Glutamatergic neuron (in vitro differentiated cells): ENCODE measurements around the gene AFF4. TPM values are rescaled to one million over a fixed set of nuclear protein-coding genes. Genes with fewer than 3 reads are reported as not detected.
"Not testable (repeated sequence)": the region's sequence is repeated elsewhere in the genome, so short reads cannot be mapped to it uniquely, and the experiment has no call there.

Source experiments
- DNase-seq: peaks from one replicate; pipeline ENCODE4 v3.0.0; 2022
- H3K27ac Mint-ChIP-seq: one replicate; pipeline ENCODE4 v1.8.0; 2020; ENCODE audit warnings: mild to moderate bottlenecking, mixed read lengths, inconsistent platforms; ENCODE audit not compliant: unreplicated experiment
- H3K27me3 Mint-ChIP-seq: one replicate; pipeline ENCODE4 v1.8.0; 2020; ENCODE audit warnings: mild to moderate bottlenecking, moderate library complexity, mixed read lengths, inconsistent platforms; ENCODE audit not compliant: unreplicated experiment
- H3K36me3 Mint-ChIP-seq: one replicate; pipeline ENCODE4 v1.8.0; 2020; ENCODE audit warnings: mild to moderate bottlenecking, mixed read lengths, inconsistent platforms; ENCODE audit not compliant: unreplicated experiment
- H3K4me1 Mint-ChIP-seq: one replicate; pipeline ENCODE4 v1.8.0; 2020; ENCODE audit warnings: mild to moderate bottlenecking, low read depth, mixed read lengths, inconsistent platforms; ENCODE audit not compliant: unreplicated experiment
- H3K4me3 Mint-ChIP-seq: one replicate; pipeline ENCODE4 v1.8.0; 2020; ENCODE audit warnings: mild to moderate bottlenecking, mixed read lengths, inconsistent platforms; ENCODE audit not compliant: unreplicated experiment
- H3K9me3 Mint-ChIP-seq: one replicate; pipeline ENCODE4 v1.8.0; 2020; ENCODE audit warnings: mild to moderate bottlenecking, moderate library complexity, mixed read lengths, inconsistent platforms; ENCODE audit not compliant: unreplicated experiment
- CTCF ChIP-seq: fragments of 200-600 bp; sonication (generic); IDR thresholded peaks from one replicate; pipeline ENCODE4 v1.5.0; 2021; ENCODE audit not compliant: partially characterized antibody, unreplicated experiment
- long read RNA-seq: library from polyadenylated mRNA; unstranded; transcript quantifications from one replicate; pipeline ENCODE4 v2.0.0, GENCODE V29; 2020; ENCODE audit not compliant: unreplicated experiment
- total RNA-seq: library from RNA; stranded (reverse); fragmentation: NEBNext Ultra II Directional; extraction: Animal tissue kit (Norgen Biotek cat#: 25700); gene quantifications from one replicate; pipeline ENCODE4 v1.2.1, GENCODE V29; 2021; ENCODE audit not compliant: unreplicated experiment

The AFF4 gene
- 135 TPM for total RNA-seq
- long read RNA-seq, partial matches to known transcripts, result 8 of 17 reads
- long read RNA-seq, other reads (novel, unspliced or antisense), result 6 of 17 reads

DNA sequence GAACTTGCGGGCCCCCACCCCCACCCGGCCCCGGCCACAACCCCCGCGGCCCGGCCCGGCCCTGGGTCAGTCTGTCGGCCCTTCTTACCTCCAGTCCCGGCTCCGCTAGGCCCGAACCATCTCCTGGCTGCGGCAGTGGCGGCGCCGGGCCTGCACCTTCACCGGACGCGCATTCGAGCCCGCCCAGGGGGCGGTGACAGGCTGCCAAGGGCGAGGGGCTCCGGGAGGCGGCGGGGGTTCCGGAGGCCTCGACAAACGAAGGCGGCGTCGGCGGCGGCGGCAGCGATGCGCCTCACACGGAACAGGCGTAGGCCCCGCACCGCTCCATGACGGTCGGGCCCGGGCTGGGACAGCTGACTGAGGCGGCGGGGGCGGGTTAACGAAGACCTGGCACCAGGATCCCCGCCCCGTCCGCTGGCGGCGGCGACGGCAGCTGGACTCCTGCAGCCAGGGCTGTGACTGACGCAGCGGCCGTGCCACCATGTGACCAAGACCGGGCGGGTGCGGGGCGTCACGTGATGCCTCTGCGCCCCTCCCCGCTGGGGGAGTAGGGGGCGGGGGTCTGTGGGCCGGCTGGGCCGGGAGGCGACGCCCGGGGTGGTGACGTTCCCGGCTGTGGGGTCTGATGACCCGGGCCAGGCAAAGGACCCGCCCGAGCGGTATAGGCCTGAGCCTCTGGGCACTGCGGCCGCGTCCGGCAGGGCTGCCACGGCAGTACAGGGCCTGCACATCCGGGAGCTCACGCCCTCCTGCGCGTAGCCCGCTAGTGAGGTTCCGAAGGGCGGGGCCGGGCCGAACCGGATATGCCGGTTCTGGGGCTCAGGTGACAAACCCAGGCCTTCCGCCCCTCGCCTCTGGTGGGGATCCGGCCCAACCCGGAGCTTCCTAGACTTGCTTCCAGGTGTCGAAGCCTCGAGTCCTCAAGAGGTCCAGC lies at the start of gene AFF4:
Gene AFF4 (minus strand): TSS at position 464 of the 934 bp plus-strand sequence. CDS start 26,445 bp downstream, outside the sequence.
- H3K4me1 Mint-ChIP-seq, result peaks cover 6% of the 10 kb centered on the region
- H3K9me3 Mint-ChIP-seq, result peaks cover 14% of the 10 kb centered on the region
- H3K4me3 Mint-ChIP-seq, result peak within 1 kb of the TSS; percentile 99
- DNase-seq, result peak; percentile 98
- peak within 1 kb of the TSS; percentile 99 for H3K27ac Mint-ChIP-seq
- no peak for TF ChIP-seq CTCF
- H3K27me3 Mint-ChIP-seq, result peaks cover 11% of the 10 kb centered on the region
- no peaks in the 10 kb centered on the region for H3K36me3 Mint-ChIP-seq

- not testable (repeated sequence) for H3K4me1 Mint-ChIP-seq, H3K27me3 Mint-ChIP-seq, DNase-seq, H3K36me3 Mint-ChIP-seq, H3K9me3 Mint-ChIP-seq, H3K27ac Mint-ChIP-seq, H3K4me3 Mint-ChIP-seq
These were observed 45.0 kb upstream of the AFF4 start for GRCh38 chr5:133008455-133008854.

GRCh38 chr5:133006653-133007052 lies 43.2 kb upstream of the AFF4 start:
- Mint-ChIP-seq H3K27me3 (no peaks in the 10 kb centered on the region), H3K36me3 (peaks cover 5% of the 10 kb centered on the region), H3K9me3 (peaks cover 2% of the 10 kb centered on the region), H3K27ac (no peak overlapping the region), H3K4me3 (no peak overlapping the region), H3K4me1 (no peaks in the 10 kb centered on the region)
- DNase-seq, result no peak
- no peak for TF ChIP-seq CTCF

DNA sequence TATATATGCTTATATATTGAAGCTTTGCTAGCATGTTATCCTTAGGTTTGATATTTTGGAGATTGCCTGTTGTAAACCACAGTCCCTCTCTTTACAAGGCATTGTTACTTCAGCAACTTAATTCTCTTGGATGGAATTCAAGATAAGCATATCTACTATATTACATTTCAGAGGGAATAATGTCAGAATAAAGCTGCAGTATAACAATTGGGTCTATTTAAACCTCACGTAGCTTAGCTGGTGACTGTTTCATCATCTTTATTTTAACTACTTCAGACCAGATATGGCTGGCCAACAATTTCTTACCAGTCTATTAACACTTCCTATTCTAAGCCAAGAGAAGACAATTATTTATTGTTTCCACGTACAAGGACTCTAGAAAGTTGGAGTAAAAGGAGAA lies 35.8 kb upstream of the AFF4 start:
- Mint-ChIP-seq H3K36me3 (no peaks in the 10 kb centered on the region), H3K27ac (no peak overlapping the region), H3K9me3 (no peaks in the 10 kb centered on the region), H3K27me3 (no peaks in the 10 kb centered on the region), H3K4me1 (no peaks in the 10 kb centered on the region), H3K4me3 (no peak overlapping the region)
- DNase-seq, result no peak
- TF ChIP-seq CTCF, result no peak

- H3K4me1 Mint-ChIP-seq, result no peaks in the 10 kb centered on the region
- no peaks in the 10 kb centered on the region for H3K27me3 Mint-ChIP-seq
- H3K9me3 Mint-ChIP-seq, result no peaks in the 10 kb centered on the region
- DNase-seq, result no peak
- no peak overlapping the region for H3K4me3 Mint-ChIP-seq
- no peak for TF ChIP-seq CTCF
- H3K36me3 Mint-ChIP-seq, result no peaks in the 10 kb centered on the region
- H3K27ac Mint-ChIP-seq, result no peak overlapping the region
These were observed 35.1 kb upstream of the AFF4 start for GRCh38 chr5:132998556-132998955.
